Choroid plexus epithelial cell (primary cell): ENCODE data around the gene HTRA3.

Experiments used
- DNase-seq: peaks from one replicate; pipeline ENCODE4 v3.0.0-alpha.2; 2010; ENCODE audit warnings: low read depth
- H3K4me3 ChIP-seq: 2 replicates; pipeline ENCODE4 v1.5.1; 2011; ENCODE audit warnings: low read depth, mild to moderate bottlenecking, control low read depth, low read length, moderate library complexity
- CTCF ChIP-seq: conservative IDR thresholded peaks from 2 replicates; pipeline ENCODE4 v1.5.1; 2011; ENCODE audit warnings: low read depth, mild to moderate bottlenecking, control low read depth, inconsistent platforms, low read length, moderate library complexity

Gene HTRA3

GRCh38 chr4:8230033-8230432, 39.5 kb upstream of the HTRA3 start:
- H3K4me3 ChIP-seq: no peak overlapping the region
- TF ChIP-seq CTCF: no peak
- no peak for DNase-seq

- TF ChIP-seq CTCF: no peak
- H3K4me3 ChIP-seq: no peak overlapping the region
- DNase-seq: peak; percentile 46
These were observed 38.7 kb upstream of the HTRA3 start for GRCh38 chr4:8230891-8231290.

GRCh38 chr4:8231551-8232049, 38.0 kb upstream of the HTRA3 start:
- DNase-seq: no peak
- no peak overlapping the region for H3K4me3 ChIP-seq
- no peak for TF ChIP-seq CTCF

- no peak overlapping the region for H3K4me3 ChIP-seq
- no peak for DNase-seq
- TF ChIP-seq CTCF: no peak
These were observed 36.8 kb upstream of the HTRA3 start for GRCh38 chr4:8232748-8233147.

DNA sequence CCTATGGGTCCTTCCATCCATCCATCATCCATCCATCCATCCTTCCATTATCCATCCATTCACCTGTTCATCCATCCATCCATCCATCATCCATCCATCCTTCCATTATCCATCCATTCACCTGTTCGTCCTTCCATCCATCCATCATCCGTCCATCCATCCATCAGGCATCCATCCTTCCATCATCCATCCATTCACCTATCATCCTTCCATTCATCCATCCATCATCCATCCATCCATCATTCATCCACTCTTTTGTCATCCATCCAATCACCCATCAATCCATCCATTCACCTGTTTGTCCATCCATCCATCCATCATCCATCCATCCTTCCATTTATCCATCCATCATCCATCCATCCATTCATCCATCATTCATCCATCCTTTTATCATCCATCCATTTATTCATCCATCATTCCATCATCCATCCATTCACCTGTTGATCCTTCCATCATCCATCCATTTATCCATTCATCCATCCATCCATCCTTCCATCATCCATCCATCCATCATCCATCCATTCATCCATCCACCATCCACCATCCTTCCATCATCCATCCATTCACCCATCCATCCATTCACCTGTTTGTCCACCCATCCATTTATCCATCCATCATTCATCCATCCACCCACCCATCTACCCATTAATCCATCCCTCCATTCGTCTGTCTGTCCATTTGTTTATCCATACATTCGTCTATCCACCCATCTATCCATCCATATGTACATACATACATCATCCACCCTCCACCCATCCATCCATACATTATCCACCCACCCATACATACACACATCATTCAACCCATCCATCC, 35.7 kb upstream of the HTRA3 start:
- DNase-seq: no peak
- H3K4me3 ChIP-seq: no peak overlapping the region
- TF ChIP-seq CTCF: no peak

DNA sequence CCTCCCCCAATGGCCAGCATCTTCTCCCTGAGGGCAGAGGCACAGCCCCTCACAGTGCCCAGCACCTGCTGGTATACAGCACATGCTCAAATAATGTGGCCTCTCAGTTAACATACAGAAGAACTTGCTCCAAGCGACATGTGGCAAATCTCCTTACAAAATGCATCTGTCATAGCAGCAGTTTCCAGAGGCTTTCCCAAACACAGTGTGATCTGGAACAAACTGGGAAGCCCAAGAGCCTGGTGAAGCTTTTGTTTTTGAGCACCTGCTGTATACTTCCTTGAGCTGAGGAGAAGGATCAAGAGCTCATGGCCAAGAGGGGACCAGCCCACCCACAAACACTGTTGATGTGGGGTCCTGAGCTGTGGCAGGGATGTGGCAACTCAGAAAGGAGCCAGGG, 34.8 kb upstream of the HTRA3 start:
- no peak for TF ChIP-seq CTCF
- no peak for DNase-seq
- no peak overlapping the region for H3K4me3 ChIP-seq

DNA sequence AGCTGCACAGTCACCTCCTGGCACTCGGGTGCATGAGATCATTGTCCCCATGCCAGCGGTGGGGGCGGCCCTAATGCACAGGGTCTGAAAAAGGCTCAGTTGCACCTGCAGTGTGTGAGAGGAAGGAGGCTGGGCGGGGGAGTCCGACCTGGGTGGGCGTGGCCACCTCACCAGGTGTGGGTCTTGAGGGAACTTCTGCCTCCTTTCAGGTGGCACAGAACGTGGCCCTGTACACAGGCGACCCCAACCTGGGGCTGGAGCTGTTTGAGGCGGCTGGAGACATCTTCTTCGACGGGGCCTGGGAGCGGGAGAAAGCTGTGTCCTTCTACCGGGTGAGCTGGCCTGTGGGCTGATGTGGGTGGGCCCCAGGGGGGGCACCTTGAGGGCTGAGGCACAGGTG, 34.3 kb upstream of the HTRA3 start:
- DNase-seq: no peak
- TF ChIP-seq CTCF: no peak
- H3K4me3 ChIP-seq: no peak overlapping the region
